HEK293T (cell line): ENCODE data around the gene SLC24A1.

ENCODE experiments used
- CTCF ChIA-PET: fragments of 350-600 bp; formaldehyde crosslinking; extraction: SDS; loops from one replicate; lab custom pipeline; 2021; ENCODE audit warnings: antibody characterized with exemption, inconsistent platforms; lab: Yijun Ruan, JAX
- POLR2A ChIA-PET: fragments of 350-600 bp; formaldehyde crosslinking; extraction: SDS; loops from one replicate; lab custom pipeline; 2020; ENCODE audit warnings: antibody characterized with exemption, inconsistent platforms; lab: Yijun Ruan, JAX
- DNase-seq: peaks from one replicate; pipeline ENCODE4 v3.0.0; 2012; ENCODE audit warnings: mixed read lengths; ENCODE audit errors: extremely low spot score
- ARNT ChIP-seq: fragments of 450-650 bp; IDR thresholded peaks from 2 replicates; pipeline ENCODE4 v1.6.1; 2017; ENCODE audit warnings: mild to moderate bottlenecking
- BHLHE40 ChIP-seq: fragments of 450-650 bp; IDR thresholded peaks from 2 replicates; pipeline ENCODE4 v1.6.1; 2016; ENCODE audit warnings: mild to moderate bottlenecking, moderate library complexity, borderline replicate concordance
- CTBP1 ChIP-seq: fragments of 450-650 bp; IDR thresholded peaks from 2 replicates; pipeline ENCODE4 v1.6.1; 2016; ENCODE audit warnings: borderline replicate concordance
- ELF4 ChIP-seq: fragments of 450-650 bp; IDR thresholded peaks from 2 replicates; pipeline ENCODE4 v1.6.1; 2017; ENCODE audit warnings: antibody characterized with exemption
- FOXA1 ChIP-seq: fragments of 450-650 bp; IDR thresholded peaks from 2 replicates; pipeline ENCODE4 v1.6.1; 2016; ENCODE audit warnings: mild to moderate bottlenecking
- FOXK2 ChIP-seq: fragments of 450-650 bp; IDR thresholded peaks from 2 replicates; pipeline ENCODE4 v1.6.1; 2016; ENCODE audit warnings: mild to moderate bottlenecking
- FOXM1 ChIP-seq: fragments of 450-650 bp; IDR thresholded peaks from 2 replicates; pipeline ENCODE4 v1.6.1; 2017; ENCODE audit warnings: mild to moderate bottlenecking, borderline replicate concordance
- HDGF ChIP-seq: fragments of 450-650 bp; IDR thresholded peaks from 2 replicates; pipeline ENCODE4 v1.6.1; 2017; ENCODE audit warnings: antibody characterized with exemption, borderline replicate concordance
- L3MBTL2 ChIP-seq: fragments of 450-650 bp; conservative IDR thresholded peaks from 2 replicates; pipeline ENCODE4 v1.6.1; 2016; ENCODE audit warnings: mild to moderate bottlenecking
- LEF1 ChIP-seq: fragments of 450-650 bp; IDR thresholded peaks from 2 replicates; pipeline ENCODE4 v1.6.1; 2017; ENCODE audit warnings: mild to moderate bottlenecking, borderline replicate concordance
- NFRKB ChIP-seq: fragments of 450-650 bp; IDR thresholded peaks from 2 replicates; pipeline ENCODE4 v1.6.1; 2016; ENCODE audit warnings: mild to moderate bottlenecking, moderate library complexity
- PKNOX1 ChIP-seq: fragments of 450-650 bp; IDR thresholded peaks from 2 replicates; pipeline ENCODE4 v1.6.1; 2016
- SP1 ChIP-seq: fragments of 450-650 bp; IDR thresholded peaks from 2 replicates; pipeline ENCODE4 v1.6.1; 2017
- SUZ12 ChIP-seq: fragments of 450-650 bp; IDR thresholded peaks from 2 replicates; pipeline ENCODE4 v1.6.1; 2016; ENCODE audit warnings: mild to moderate bottlenecking
- TARDBP ChIP-seq: fragments of 450-650 bp; IDR thresholded peaks from 2 replicates; pipeline ENCODE4 v1.6.1; 2016
- ZNF384 ChIP-seq: fragments of 450-650 bp; IDR thresholded peaks from 2 replicates; pipeline ENCODE4 v1.6.1; 2016

The SLC24A1 gene

GRCh38 chr15:65619626-65620290 lies 2.0 kb upstream of the SLC24A1 start:
- no peak for DNase-seq
- ChIA-PET POLR2A (interaction anchor here (1.1 kb wide), 1 partner anchor 9 kb away, joined by 4 read pairs; the partner anchor contains the start of gene INTS14), CTCF (interaction anchor here (1.2 to 1.7 kb wide), 2 partner anchors 9 to 19 kb away, joined by 3 to 4 read pairs; partner anchors contain the start of gene INTS14)
- TF ChIP-seq BHLHE40 (no peak), L3MBTL2 (no peak), TARDBP (no peak), ELF4 (no peak), PKNOX1 (no peak), FOXK2 (no peak), NFRKB (no peak), SUZ12 (no peak), ZNF384 (no peak), FOXA1 (no peak), CTBP1 (no peak), SP1 (no peak), HDGF (no peak), ARNT (no peak), FOXM1 (no peak), LEF1 (no peak)

GRCh38 chr15:65620833-65621232 lies 905 bp upstream of the SLC24A1 start:
- no peak for TF ChIP-seq FOXK2
- TF ChIP-seq L3MBTL2 = no peak
- no peak for TF ChIP-seq SUZ12
- TF ChIP-seq FOXA1 = no peak
- no peak for TF ChIP-seq PKNOX1
- no peak for TF ChIP-seq ELF4
- no peak for TF ChIP-seq NFRKB
- TF ChIP-seq FOXM1 = no peak
- TF ChIP-seq ZNF384 = no peak
- TF ChIP-seq BHLHE40 = no peak
- no peak for TF ChIP-seq ARNT
- no peak for DNase-seq
- ChIA-PET CTCF (interaction anchor here (1.1 to 1.4 kb wide), 2 partner anchors 17 to 236 kb away, joined by 3 to 4 read pairs; no protein-coding TSS in a partner anchor), POLR2A (interaction anchor here (3.4 kb wide), 1 partner anchor 9 kb away, joined by 26 read pairs; the partner anchor contains the start of gene INTS14)

GRCh38 chr15:65623103-65623502 lies 1.4 kb downstream of the SLC24A1 start:
- POLR2A ChIA-PET = interaction anchor here (3.4 kb wide), 1 partner anchor 11 kb away, joined by 26 read pairs; the partner anchor contains the start of gene INTS14
- no peak for DNase-seq
- no peak for TF ChIP-seq SUZ12
- no peak for TF ChIP-seq ELF4
- no peak for TF ChIP-seq LEF1
- TF ChIP-seq ARNT = no peak
- TF ChIP-seq HDGF = no peak
- TF ChIP-seq ZNF384 = no peak
- TF ChIP-seq BHLHE40 = no peak
- no peak for TF ChIP-seq FOXA1
- no peak for TF ChIP-seq TARDBP
- TF ChIP-seq FOXM1 = no peak
- TF ChIP-seq L3MBTL2 = no peak
- TF ChIP-seq NFRKB = no peak
- TF ChIP-seq CTBP1 = no peak
- TF ChIP-seq PKNOX1 = no peak
- TF ChIP-seq SP1 = no peak
- TF ChIP-seq FOXK2 = no peak
- CTCF ChIA-PET = no interaction called here

- POLR2A ChIA-PET = no interaction called here
- no peak for TF ChIP-seq ZNF384
- TF ChIP-seq SP1 = no peak
- TF ChIP-seq SUZ12 = no peak
- TF ChIP-seq L3MBTL2 = no peak
- TF ChIP-seq FOXK2 = no peak
- TF ChIP-seq CTBP1 = no peak
- TF ChIP-seq PKNOX1 = no peak
- TF ChIP-seq LEF1 = no peak
- no peak for TF ChIP-seq HDGF
- TF ChIP-seq ELF4 = no peak
- TF ChIP-seq NFRKB = no peak
- no peak for TF ChIP-seq TARDBP
- no peak for TF ChIP-seq BHLHE40
- no peak for TF ChIP-seq FOXA1
- TF ChIP-seq FOXM1 = no peak
- no peak for TF ChIP-seq ARNT
- CTCF ChIA-PET = interaction anchor here (1.2 kb wide), 1 partner anchor 236 kb away, joined by 3 read pairs; no protein-coding TSS in a partner anchor
- no peak for DNase-seq
Measured at GRCh38 chr15:65626856-65627255, 5.1 kb downstream of the SLC24A1 start.

- no peak for DNase-seq
- CTCF ChIA-PET = no interaction called here
- POLR2A ChIA-PET = interaction anchor here (1.0 to 1.8 kb wide), 2 partner anchors 18 to 240 kb away, joined by 4 to 6 read pairs; partner anchors contain the start of genes INTS14 and RAB11A
- TF ChIP-seq SUZ12 (no peak), CTBP1 (no peak), SP1 (no peak), HDGF (no peak), FOXM1 (no peak), LEF1 (no peak), FOXA1 (no peak), BHLHE40 (no peak), ZNF384 (no peak), FOXK2 (no peak), L3MBTL2 (no peak), TARDBP (no peak), ARNT (no peak), PKNOX1 (no peak), NFRKB (no peak), ELF4 (no peak)
Measured at GRCh38 chr15:65629548-65629947, 7.8 kb downstream of the SLC24A1 start.
